ENCODE measurements around the gene BBIP1.

The BBIP1 gene

GRCh38 chr10:110887560-110887959 lies 31.4 kb downstream of the BBIP1 start:
- H3K4me3 ChIP-seq (ENCODE audit: control insufficient read depth, low read depth, low read length): no peak overlapping the region
- no peak for DNase-seq (ENCODE audit: low read depth)
- no peak for TF ChIP-seq CTCF (conservative IDR thresholded peaks at IDR 0.05; ENCODE audit: control insufficient read depth, insufficient read depth, low read depth, low read length)

- no peak overlapping the region for H3K4me3 ChIP-seq (ENCODE audit: control insufficient read depth, low read depth, low read length)
- TF ChIP-seq CTCF (conservative IDR thresholded peaks at IDR 0.05; ENCODE audit: control insufficient read depth, insufficient read depth, low read depth, low read length): no peak
Measured at GRCh38 chr10:110885932-110886674, 32.9 kb downstream of the BBIP1 start.

GRCh38 chr10:110883924-110884323 lies 35.1 kb downstream of the BBIP1 start:
- H3K4me3 ChIP-seq (ENCODE audit: control insufficient read depth, low read depth, low read length): no peak overlapping the region
- DNase-seq (ENCODE audit: low read depth): no peak
- no peak for TF ChIP-seq CTCF (conservative IDR thresholded peaks at IDR 0.05; ENCODE audit: control insufficient read depth, insufficient read depth, low read depth, low read length)

More at GRCh38 chr10:110885932-110886674, 32.9 kb downstream of the BBIP1 start:
- no peak for DNase-seq (ENCODE audit: low read depth)

- H3K4me3 ChIP-seq (ENCODE audit: control insufficient read depth, low read depth, low read length): no peak overlapping the region
- TF ChIP-seq CTCF (conservative IDR thresholded peaks at IDR 0.05; ENCODE audit: control insufficient read depth, insufficient read depth, low read depth, low read length): no peak
- DNase-seq (ENCODE audit: low read depth): no peak
Measured at GRCh38 chr10:110881905-110882304, 37.1 kb downstream of the BBIP1 start.

GRCh38 chr10:110881247-110881646 lies 37.7 kb downstream of the BBIP1 start:
- TF ChIP-seq CTCF (conservative IDR thresholded peaks at IDR 0.05; ENCODE audit: control insufficient read depth, insufficient read depth, low read depth, low read length): no peak
- DNase-seq (ENCODE audit: low read depth): peak; percentile 19
- no peak overlapping the region for H3K4me3 ChIP-seq (ENCODE audit: control insufficient read depth, low read depth, low read length)

- H3K4me3 ChIP-seq (ENCODE audit: control insufficient read depth, low read depth, low read length): no peak overlapping the region
- DNase-seq (ENCODE audit: low read depth): no peak
- no peak for TF ChIP-seq CTCF (conservative IDR thresholded peaks at IDR 0.05; ENCODE audit: control insufficient read depth, insufficient read depth, low read depth, low read length)
Measured at GRCh38 chr10:110880012-110880411, 39.0 kb downstream of the BBIP1 start.

Measured in fibroblast of mammary gland (primary cell).